Upper lobe of right lung (tissue), 1 donor: ENCODE data around the gene NGFR. TPM values are rescaled to one million over a fixed set of nuclear protein-coding genes. Genes with fewer than 3 reads are reported as not detected.

Source experiments
- ATAC-seq: fragments of 200-7000 bp; cut with Tn5 transposase; one replicate; pipeline ENCODE4 v1.9.1; 2020; ENCODE audit warnings: mild to moderate bottlenecking, moderate library complexity
- DNase-seq: peaks from one replicate; pipeline ENCODE4 v3.0.0-alpha.2; 2020
- H3K27ac ChIP-seq: fragments of 200-600 bp; one replicate; pipeline ENCODE4 v1.8.0; 2022
- H3K27me3 ChIP-seq: fragments of 200-600 bp; one replicate; pipeline ENCODE4 v1.8.0; 2022; ENCODE audit warnings: mild to moderate bottlenecking
- H3K36me3 ChIP-seq: fragments of 200-600 bp; one replicate; pipeline ENCODE4 v1.8.0; 2022
- H3K4me1 ChIP-seq: fragments of 200-600 bp; one replicate; pipeline ENCODE4 v1.8.0; 2022
- H3K4me3 ChIP-seq: fragments of 200-600 bp; one replicate; pipeline ENCODE4 v1.8.0; 2022; ENCODE audit warnings: mild to moderate bottlenecking
- H3K9me3 ChIP-seq: fragments of 200-600 bp; one replicate; pipeline ENCODE4 v1.8.0; 2022
- intact Hi-C: fragments of 100-400 bp; cut with DNase I; formaldehyde crosslinking; loops from one replicate; pipeline ENCODE4 v1.11.0; 2022
- total RNA-seq: library from RNA; stranded (reverse); fragmentation: NEBNext Ultra II Directional; extraction: Animal tissue kit (Norgen Biotek cat#: 25700); gene quantifications from one replicate; pipeline ENCODE4 v1.2.1, GENCODE V29; 2021
- TF ChIP-seq, protein P1 (sequence below): fragments of 200-600 bp; IDR thresholded peaks from one replicate; pipeline ENCODE4 v1.8.0; 2022; ENCODE audit warnings: antibody characterized with exemption
- donor health status: DM: no; HTN: yes; CAD: no; lungs with severe emphysema.

Gene NGFR
- total RNA-seq, 1 donor from 2014 or later, result 0.78 TPM

DNA sequence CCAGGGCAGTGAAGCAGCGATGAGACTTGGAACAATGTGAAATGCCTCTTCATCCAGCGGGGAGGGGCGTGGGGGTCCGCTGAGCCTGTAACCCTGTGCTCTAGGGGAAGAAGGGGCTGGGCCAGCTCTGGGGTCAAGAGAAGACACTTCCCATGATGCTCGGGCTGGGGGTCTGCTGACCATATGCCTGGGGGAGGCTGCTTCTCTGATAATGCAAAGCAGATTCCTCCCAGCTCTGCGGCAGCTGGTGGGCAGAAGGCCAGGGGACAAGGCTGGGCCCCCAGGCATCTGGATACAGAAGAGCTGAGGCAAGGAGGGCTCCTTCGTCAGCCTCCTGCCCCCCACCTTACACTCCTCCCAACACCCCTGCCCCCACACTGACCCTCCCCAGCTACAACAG lies 24.7 kb downstream of the NGFR start:
- H3K36me3 ChIP-seq, result no peaks in the 10 kb centered on the region
- DNase-seq (no peak), ATAC-seq (no peak)
- intact Hi-C loops, result no loop called here
- H3K9me3 ChIP-seq, result no peaks in the 10 kb centered on the region
- no peak overlapping the region for H3K4me3 ChIP-seq
- peaks cover 23% of the 10 kb centered on the region for H3K4me1 ChIP-seq
- H3K27me3 ChIP-seq, result peaks cover 9% of the 10 kb centered on the region
- H3K27ac ChIP-seq, result no peak overlapping the region
- TF ChIP-seq, protein P1, sequence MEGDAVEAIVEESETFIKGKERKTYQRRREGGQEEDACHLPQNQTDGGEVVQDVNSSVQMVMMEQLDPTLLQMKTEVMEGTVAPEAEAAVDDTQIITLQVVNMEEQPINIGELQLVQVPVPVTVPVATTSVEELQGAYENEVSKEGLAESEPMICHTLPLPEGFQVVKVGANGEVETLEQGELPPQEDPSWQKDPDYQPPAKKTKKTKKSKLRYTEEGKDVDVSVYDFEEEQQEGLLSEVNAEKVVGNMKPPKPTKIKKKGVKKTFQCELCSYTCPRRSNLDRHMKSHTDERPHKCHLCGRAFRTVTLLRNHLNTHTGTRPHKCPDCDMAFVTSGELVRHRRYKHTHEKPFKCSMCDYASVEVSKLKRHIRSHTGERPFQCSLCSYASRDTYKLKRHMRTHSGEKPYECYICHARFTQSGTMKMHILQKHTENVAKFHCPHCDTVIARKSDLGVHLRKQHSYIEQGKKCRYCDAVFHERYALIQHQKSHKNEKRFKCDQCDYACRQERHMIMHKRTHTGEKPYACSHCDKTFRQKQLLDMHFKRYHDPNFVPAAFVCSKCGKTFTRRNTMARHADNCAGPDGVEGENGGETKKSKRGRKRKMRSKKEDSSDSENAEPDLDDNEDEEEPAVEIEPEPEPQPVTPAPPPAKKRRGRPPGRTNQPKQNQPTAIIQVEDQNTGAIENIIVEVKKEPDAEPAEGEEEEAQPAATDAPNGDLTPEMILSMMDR, result no peak

DNA sequence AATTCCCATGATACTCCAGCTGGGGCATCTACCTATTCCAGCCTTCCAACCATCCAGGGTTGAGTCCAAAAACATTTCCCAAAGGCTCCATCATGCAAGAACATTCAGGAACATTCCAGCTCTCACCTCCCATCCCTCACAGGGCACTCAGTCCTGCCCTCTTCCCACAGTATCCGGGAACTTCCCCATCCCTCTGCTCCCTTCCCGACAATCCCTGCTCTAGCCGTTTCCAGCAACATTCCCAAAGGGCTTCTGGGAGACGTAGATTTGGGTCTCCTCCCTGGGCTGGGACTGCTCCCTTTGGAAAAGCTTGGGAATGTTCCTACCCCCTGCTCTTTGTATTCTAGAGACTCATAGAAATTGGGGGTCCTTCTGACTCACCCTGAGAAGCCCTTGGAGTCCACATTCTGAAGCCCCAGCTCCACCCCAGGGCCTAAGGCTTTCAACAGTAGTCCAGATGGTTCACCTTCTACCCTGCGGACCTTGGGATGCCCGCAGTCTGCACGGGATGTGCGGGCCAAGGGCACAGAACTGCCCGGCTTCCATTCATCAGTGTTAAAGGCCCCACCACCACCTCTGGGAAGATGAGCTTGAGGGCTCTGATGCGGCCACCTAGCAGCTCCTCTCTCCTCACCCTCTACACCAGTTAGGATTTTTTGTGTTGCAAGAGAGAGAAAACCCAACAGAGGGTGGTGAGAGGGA lies 25.4 kb downstream of the NGFR start:
- TF ChIP-seq, protein P1, result no peak
- H3K4me1 ChIP-seq, result peaks cover 16% of the 10 kb centered on the region
- ATAC-seq, result no peak

DNA sequence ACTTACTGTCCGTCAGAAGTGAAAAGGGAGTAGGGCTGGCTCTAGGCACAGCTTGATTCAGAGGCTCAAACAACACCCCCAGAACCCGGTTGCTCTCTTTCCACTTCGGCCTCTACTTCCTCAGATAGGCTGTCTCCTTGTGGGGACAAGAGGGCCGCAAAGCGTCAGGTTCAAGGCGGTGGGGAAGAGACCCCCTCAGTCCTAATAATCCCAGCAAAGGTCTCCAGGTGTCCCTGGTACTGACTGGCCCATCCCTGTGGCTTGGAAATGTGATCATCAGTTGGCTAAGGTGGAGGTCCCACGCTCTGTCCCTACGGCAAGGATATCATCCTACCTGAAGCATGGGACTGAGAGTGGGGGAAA lies 26.0 kb downstream of the NGFR start:
- ATAC-seq, result no peak
- DNase-seq, result no peak
- Histone ChIP-seq H3K36me3 (no peaks in the 10 kb centered on the region), H3K4me3 (no peak overlapping the region), H3K27me3 (peaks cover 9% of the 10 kb centered on the region), H3K4me1 (peaks cover 11% of the 10 kb centered on the region), H3K27ac (no peak overlapping the region), H3K9me3 (no peaks in the 10 kb centered on the region)
- intact Hi-C loops, result no loop called here
- TF ChIP-seq, protein P1, result no peak

More for the DNA sequence above, 25.4 kb downstream of the NGFR start:
- DNase-seq, result no peak
- no peaks in the 10 kb centered on the region for H3K36me3 ChIP-seq
- H3K9me3 ChIP-seq, result no peaks in the 10 kb centered on the region
- H3K27ac ChIP-seq, result no peak overlapping the region
- H3K4me3 ChIP-seq, result no peak overlapping the region
- intact Hi-C loops, result no loop called here
- H3K27me3 ChIP-seq, result peaks cover 9% of the 10 kb centered on the region

DNA sequence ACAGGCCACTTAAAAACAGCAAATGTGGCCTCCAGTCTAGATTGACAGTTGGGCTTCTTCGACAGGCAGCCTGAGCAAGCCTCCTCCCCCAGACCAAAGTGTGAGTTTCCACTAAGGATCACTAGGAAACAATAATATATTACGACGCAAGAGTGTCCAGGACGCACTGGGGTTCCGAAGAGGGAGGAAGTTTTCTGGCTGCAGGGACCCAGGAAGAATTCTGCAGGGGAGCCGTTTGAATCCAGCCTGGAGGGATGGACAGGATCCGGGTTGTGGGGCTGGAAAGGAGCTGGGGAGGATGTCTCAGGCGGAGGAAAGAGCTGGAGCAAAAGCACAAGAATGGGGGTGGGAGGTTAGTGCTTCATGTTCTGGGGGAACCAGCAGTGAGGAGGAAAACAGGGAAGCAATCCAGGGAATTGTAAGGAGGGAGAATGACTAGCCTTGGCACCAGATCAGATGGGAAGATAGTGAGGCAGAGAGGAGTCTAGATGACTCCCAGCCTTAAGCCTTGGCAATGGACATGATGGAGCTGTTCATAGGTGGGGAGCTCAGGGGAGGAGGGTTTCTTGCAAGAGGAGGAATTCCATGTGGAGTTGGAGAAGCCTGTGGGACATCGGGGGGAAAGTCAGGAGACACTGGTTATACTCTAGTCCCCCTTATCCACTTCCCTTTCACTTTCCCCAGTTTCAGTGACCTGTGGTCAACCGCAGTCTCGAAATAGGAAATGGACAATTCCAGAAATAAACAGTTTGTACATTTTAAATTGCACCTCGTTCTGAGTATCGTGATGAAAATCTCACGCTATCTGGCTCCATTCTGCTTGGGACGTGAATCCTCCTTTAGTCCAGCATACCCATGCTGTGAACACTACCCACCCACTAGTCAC lies 26.6 kb downstream of the NGFR start:
- TF ChIP-seq, protein P1, result no peak
- H3K4me3 ChIP-seq, result no peak overlapping the region
- intact Hi-C loops, result no loop called here
- no peaks in the 10 kb centered on the region for H3K9me3 ChIP-seq
- H3K27ac ChIP-seq, result no peak overlapping the region
- H3K36me3 ChIP-seq, result no peaks in the 10 kb centered on the region
- ATAC-seq (peak; percentile 49), DNase-seq (no peak)
- H3K27me3 ChIP-seq, result peaks cover 9% of the 10 kb centered on the region
- peaks cover 9% of the 10 kb centered on the region for H3K4me1 ChIP-seq

GRCh38 chr17:49522357-49522890 lies 27.3 kb downstream of the NGFR start:
- H3K4me1 ChIP-seq, result peaks cover 9% of the 10 kb centered on the region
- H3K4me3 ChIP-seq, result no peak overlapping the region
- peaks cover 9% of the 10 kb centered on the region for H3K27me3 ChIP-seq
- DNase-seq, result no peak
- TF ChIP-seq, protein P1, result no peak
- no peaks in the 10 kb centered on the region for H3K9me3 ChIP-seq
- no peaks in the 10 kb centered on the region for H3K36me3 ChIP-seq
- H3K27ac ChIP-seq, result no peak overlapping the region
- intact Hi-C loops, result no loop called here
- no peak for ATAC-seq
